ENCODE measurements around the gene NUTM2G. TPM values are rescaled to one million over a fixed set of nuclear protein-coding genes. Genes with fewer than 3 reads are reported as not detected.
"Not testable (repeated sequence)": the region's sequence is repeated elsewhere in the genome, so short reads cannot be mapped to it uniquely, and the experiment has no call there.

NUTM2G gene
- total RNA-seq, result not detected
- long read RNA-seq, donor 1, partial matches to known transcripts, result 0 of 1 reads
- long read RNA-seq, donor 1, other reads (novel, unspliced or antisense), result 1 of 1 reads
- long read RNA-seq, donor 2, result 0 reads

- intact Hi-C loops (cut with DNase I, micrococcal nuclease); H3K36me3 ChIP-seq (ENCODE audit: low read depth); H3K4me3 ChIP-seq; H3K4me1 ChIP-seq (ENCODE audit: low read depth); H3K9me3 ChIP-seq; DNase-seq; ATAC-seq: not testable (repeated sequence)
These were observed at the start of gene NUTM2G for GRCh38 chr9:96928543-96928942. TSS of gene NUTM2G (plus strand) at chr9:96928843. CDS start at chr9:96929025, 182 bp downstream.

GRCh38 chr9:96883922-96884321 lies 44.7 kb upstream of the NUTM2G start:
- no peak for ATAC-seq
- H3K9me3 ChIP-seq, result no peaks in the 10 kb centered on the region
- DNase-seq, result no peak
- no peak overlapping the region for H3K4me3 ChIP-seq
- no peaks in the 10 kb centered on the region for H3K4me1 ChIP-seq (ENCODE audit: low read depth)
- no peaks in the 10 kb centered on the region for H3K36me3 ChIP-seq (ENCODE audit: low read depth)
- no peak for TF ChIP-seq CTCF (IDR thresholded peaks at IDR 0.05)
- intact Hi-C loops (cut with DNase I, micrococcal nuclease), result no loop called here

GRCh38 chr9:96884443-96884842 lies 44.2 kb upstream of the NUTM2G start:
- no peaks in the 10 kb centered on the region for H3K36me3 ChIP-seq (ENCODE audit: low read depth)
- no peaks in the 10 kb centered on the region for H3K9me3 ChIP-seq
- intact Hi-C loops (cut with DNase I, micrococcal nuclease), result no loop called here
- H3K4me3 ChIP-seq, result no peak overlapping the region
- H3K4me1 ChIP-seq (ENCODE audit: low read depth), result no peaks in the 10 kb centered on the region
- DNase-seq (no peak), ATAC-seq (peak; percentile 99)
- TF ChIP-seq CTCF (IDR thresholded peaks at IDR 0.05), result no peak

- no peak for TF ChIP-seq CTCF (IDR thresholded peaks at IDR 0.05)
- intact Hi-C loops (cut with DNase I, micrococcal nuclease), result no loop called here
- DNase-seq (no peak), ATAC-seq (no peak)
- H3K4me1 ChIP-seq (ENCODE audit: low read depth), result no peaks in the 10 kb centered on the region
- no peaks in the 10 kb centered on the region for H3K36me3 ChIP-seq (ENCODE audit: low read depth)
- no peaks in the 10 kb centered on the region for H3K9me3 ChIP-seq
- no peak overlapping the region for H3K4me3 ChIP-seq
These were observed 43.2 kb upstream of the NUTM2G start for GRCh38 chr9:96885424-96885823.

GRCh38 chr9:96888591-96888990 lies 40.1 kb upstream of the NUTM2G start:
- intact Hi-C loops (cut with DNase I, micrococcal nuclease), result no loop called here
- ATAC-seq, result no peak

GRCh38 chr9:96892131-96892530 lies 36.5 kb upstream of the NUTM2G start:
- H3K9me3 ChIP-seq, result no peaks in the 10 kb centered on the region
- no peak for ATAC-seq
- no peak for DNase-seq
- no peak for TF ChIP-seq CTCF (IDR thresholded peaks at IDR 0.05)
- H3K36me3 ChIP-seq (ENCODE audit: low read depth), result peaks cover 5% of the 10 kb centered on the region
- no peaks in the 10 kb centered on the region for H3K4me1 ChIP-seq (ENCODE audit: low read depth)
- no peak overlapping the region for H3K4me3 ChIP-seq
- intact Hi-C loops (cut with DNase I, micrococcal nuclease), result no loop called here

More at GRCh38 chr9:96888591-96888990, 40.1 kb upstream of the NUTM2G start:
- H3K4me1 ChIP-seq (ENCODE audit: low read depth), result no peaks in the 10 kb centered on the region
- H3K36me3 ChIP-seq (ENCODE audit: low read depth), result peaks cover 5% of the 10 kb centered on the region
- no peak overlapping the region for H3K4me3 ChIP-seq
- TF ChIP-seq CTCF (IDR thresholded peaks at IDR 0.05), result no peak
- DNase-seq, result no peak
- H3K9me3 ChIP-seq, result no peaks in the 10 kb centered on the region

- intact Hi-C loops (cut with DNase I, micrococcal nuclease); H3K9me3 ChIP-seq; ATAC-seq; H3K4me1 ChIP-seq (ENCODE audit: low read depth); DNase-seq; H3K36me3 ChIP-seq (ENCODE audit: low read depth); H3K4me3 ChIP-seq: not testable (repeated sequence)
These were observed 28.6 kb upstream of the NUTM2G start for GRCh38 chr9:96900010-96900409.

- H3K4me3 ChIP-seq; H3K4me1 ChIP-seq (ENCODE audit: low read depth); H3K36me3 ChIP-seq (ENCODE audit: low read depth); intact Hi-C loops (cut with DNase I, micrococcal nuclease); H3K9me3 ChIP-seq; DNase-seq; ATAC-seq: not testable (repeated sequence)
These were observed 23.5 kb upstream of the NUTM2G start for GRCh38 chr9:96904947-96905722.

GRCh38 chr9:96908479-96908878 lies 20.2 kb upstream of the NUTM2G start:
- DNase-seq; intact Hi-C loops (cut with DNase I, micrococcal nuclease); ATAC-seq; H3K9me3 ChIP-seq; H3K36me3 ChIP-seq (ENCODE audit: low read depth); H3K4me1 ChIP-seq (ENCODE audit: low read depth); H3K4me3 ChIP-seq: not testable (repeated sequence)
